ENCODE data around the gene FHIT.
"Not testable (repeated sequence)": the region's sequence is repeated elsewhere in the genome, so short reads cannot be mapped to it uniquely, and the experiment has no call there.

Gene FHIT

GRCh38 chr3:59953104-59953503 lies 1298.1 kb downstream of the FHIT start:
- DNase-seq, result no peak

GRCh38 chr3:59949311-59949710 lies 1301.9 kb downstream of the FHIT start:
- peak in 1 of 2 experiments; percentile 6 for DNase-seq

GRCh38 chr3:59946401-59946800 lies 1304.9 kb downstream of the FHIT start:
- no peak for DNase-seq

- DNase-seq, result no peak
These were observed 1310.5 kb downstream of the FHIT start for GRCh38 chr3:59940718-59941117.

GRCh38 chr3:59939826-59940426 lies 1311.3 kb downstream of the FHIT start:
- DNase-seq, result no peak

- no peak for DNase-seq
These were observed 1312.4 kb downstream of the FHIT start for GRCh38 chr3:59938828-59939227.

GRCh38 chr3:59937201-59937600 lies 1314.1 kb downstream of the FHIT start:
- DNase-seq, result no peak

GRCh38 chr3:59936472-59936871 lies 1314.8 kb downstream of the FHIT start:
- DNase-seq, result no peak

GRCh38 chr3:59935025-59935424 lies 1316.2 kb downstream of the FHIT start:
- DNase-seq, result no peak

- not testable (repeated sequence) for DNase-seq
These were observed 1316.7 kb downstream of the FHIT start for GRCh38 chr3:59934560-59934959.

- DNase-seq, result no peak
These were observed 1321.1 kb downstream of the FHIT start for GRCh38 chr3:59930170-59930569.

- DNase-seq, result no peak
These were observed 1324.2 kb downstream of the FHIT start for GRCh38 chr3:59927056-59927455.

- DNase-seq, result no peak
These were observed 1325.3 kb downstream of the FHIT start for GRCh38 chr3:59925946-59926345.

GRCh38 chr3:59922192-59922591 lies 1329.1 kb downstream of the FHIT start:
- DNase-seq, result no peak

GRCh38 chr3:59920822-59921221 lies 1330.4 kb downstream of the FHIT start:
- DNase-seq, result no peak

- DNase-seq, result no peak
These were observed 1331.7 kb downstream of the FHIT start for GRCh38 chr3:59919586-59919985.

- no peak for DNase-seq
These were observed 1337.0 kb downstream of the FHIT start for GRCh38 chr3:59914251-59914650.

GRCh38 chr3:59913645-59914044 lies 1337.6 kb downstream of the FHIT start:
- no peak for DNase-seq

- DNase-seq, result no peak
These were observed 1342.6 kb downstream of the FHIT start for GRCh38 chr3:59908701-59909100.

GRCh38 chr3:59908280-59908679 lies 1343.0 kb downstream of the FHIT start:
- no peak for DNase-seq

- no peak for DNase-seq
These were observed 1347.0 kb downstream of the FHIT start for GRCh38 chr3:59904296-59904695.

- no peak for DNase-seq
These were observed 1352.2 kb downstream of the FHIT start for GRCh38 chr3:59899061-59899460.

- DNase-seq, result peak in 1 of 2 experiments; percentile 48
These were observed 1355.3 kb downstream of the FHIT start for GRCh38 chr3:59895972-59896371.

- no peak for DNase-seq
These were observed 1356.7 kb downstream of the FHIT start for GRCh38 chr3:59894425-59895121.

- DNase-seq, result no peak
These were observed 1360.6 kb downstream of the FHIT start for GRCh38 chr3:59890639-59891038.

All from NCI-H524 (cell line).